Naive B cell (primary cell): Measurements from ENCODE around the gene HOXB1. TPM values are rescaled to one million over a fixed set of nuclear protein-coding genes. Genes with fewer than 3 reads are reported as not detected.

ENCODE experiments used
- ATAC-seq, 2 donors: fragments of 150-1000 bp; cut with Tn5 transposase; 2 replicates each; pipeline ENCODE4 v1.10.0; 2021; ENCODE audit warnings: low read depth in 2 of 2, mild to moderate bottlenecking in 2 of 2, moderate library complexity in 2 of 2
- DNase-seq: peaks from one replicate; pipeline ENCODE4 v3.0.0; 2022
- H3K27ac Mint-ChIP-seq, 6 donors: one replicate each; pipeline ENCODE4 v1.8.0; 2020 to 2022; ENCODE audit warnings: mild to moderate bottlenecking in 6 of 6, mixed read lengths in 6 of 6, moderate library complexity in 5 of 6, inconsistent platforms in 2 of 6
- H3K27me3 Mint-ChIP-seq, 3 donors: one replicate each; pipeline ENCODE4 v1.8.0; 2021 to 2022; ENCODE audit warnings: mixed read lengths in 3 of 3, mild to moderate bottlenecking in 1 of 3
- H3K36me3 Mint-ChIP-seq, 2 donors: one replicate each; pipeline ENCODE4 v1.8.0; 2020 to 2022; ENCODE audit warnings: mixed read lengths in 2 of 2, inconsistent platforms in 1 of 2, mild to moderate bottlenecking in 1 of 2
- H3K4me1 Mint-ChIP-seq, 3 donors: one replicate each; pipeline ENCODE4 v1.8.0; 2020 to 2022; ENCODE audit warnings: mixed read lengths in 3 of 3, inconsistent platforms in 1 of 3, mild to moderate bottlenecking in 1 of 3, moderate library complexity in 1 of 3
- H3K4me3 Mint-ChIP-seq, 8 donors: one replicate each; pipeline ENCODE4 v1.8.0; 2020 to 2022; ENCODE audit warnings: mild to moderate bottlenecking in 8 of 8, mixed read lengths in 8 of 8, moderate library complexity in 8 of 8, inconsistent platforms in 2 of 8
- H3K9me3 Mint-ChIP-seq, 7 donors: one replicate each; pipeline ENCODE4 v1.8.0; 2020 to 2022; ENCODE audit warnings: mixed read lengths in 7 of 7, mild to moderate bottlenecking in 5 of 7, inconsistent platforms in 2 of 7, moderate library complexity in 1 of 7
- polyA plus RNA-seq, 6 donors: library from polyadenylated mRNA; unstranded; fragments of 300-500 nt; fragmentation: Illumina TruSeq; gene quantifications; one replicate each; pipeline ENCODE4 v1.2.3, GENCODE V29; 2021; ENCODE audit warnings: low read depth in 6 of 6

Gene HOXB1
- polyA plus RNA-seq, 6 donors from 2014 or later, result not detected

DNA sequence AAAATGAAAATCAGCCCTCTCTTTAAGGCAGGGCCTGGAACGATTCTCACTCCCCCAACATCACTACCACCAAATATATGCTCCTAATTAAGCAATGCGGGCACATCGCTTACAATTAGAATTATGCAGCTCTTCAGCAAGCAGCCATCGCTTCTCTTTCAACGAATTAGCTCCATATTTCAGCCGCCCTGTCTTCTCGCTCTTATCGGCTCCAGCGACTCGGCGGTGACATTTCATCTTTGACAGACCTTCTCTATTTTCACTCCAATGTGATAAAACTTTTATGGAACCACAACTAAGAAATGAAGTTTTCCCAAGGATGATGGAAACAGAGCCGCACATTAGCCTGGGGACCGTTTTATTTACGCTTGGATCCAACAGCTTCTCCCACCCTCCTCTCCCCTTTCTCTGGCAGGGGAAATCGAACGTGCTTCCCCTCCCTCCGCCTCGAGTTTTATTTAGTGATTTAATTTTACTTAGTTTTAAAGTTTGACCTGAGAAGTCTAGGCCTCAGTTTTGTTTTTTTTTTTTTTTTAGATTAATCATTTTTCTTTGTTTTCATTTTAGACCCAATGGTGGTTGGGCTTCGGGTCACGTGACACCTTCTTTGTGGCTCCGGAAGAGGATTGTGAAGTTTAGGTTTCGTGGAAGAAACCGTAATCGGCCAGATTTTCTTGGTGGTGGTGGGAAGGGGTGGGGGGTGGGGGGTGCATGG, 17.2 kb upstream of the HOXB1 start:
- Mint-ChIP-seq H3K9me3 (no peaks in the 10 kb centered on the region), H3K27ac (peak overlapping the region in 2 of 6 donors; percentile 44 to 71), H3K27me3 (peaks cover 48 to 66% (median 55%) of the 10 kb centered on the region in 3 donors), H3K4me1 (peaks cover 14 to 38% (median 22%) of the 10 kb centered on the region in 3 donors), H3K4me3 (peak overlapping the region; percentile 11 to 87 (median 55)), H3K36me3 (peaks cover 0 to 7% of the 10 kb centered on the region in 2 donors)
- DNase-seq, result no peak
- no peak for ATAC-seq

DNA sequence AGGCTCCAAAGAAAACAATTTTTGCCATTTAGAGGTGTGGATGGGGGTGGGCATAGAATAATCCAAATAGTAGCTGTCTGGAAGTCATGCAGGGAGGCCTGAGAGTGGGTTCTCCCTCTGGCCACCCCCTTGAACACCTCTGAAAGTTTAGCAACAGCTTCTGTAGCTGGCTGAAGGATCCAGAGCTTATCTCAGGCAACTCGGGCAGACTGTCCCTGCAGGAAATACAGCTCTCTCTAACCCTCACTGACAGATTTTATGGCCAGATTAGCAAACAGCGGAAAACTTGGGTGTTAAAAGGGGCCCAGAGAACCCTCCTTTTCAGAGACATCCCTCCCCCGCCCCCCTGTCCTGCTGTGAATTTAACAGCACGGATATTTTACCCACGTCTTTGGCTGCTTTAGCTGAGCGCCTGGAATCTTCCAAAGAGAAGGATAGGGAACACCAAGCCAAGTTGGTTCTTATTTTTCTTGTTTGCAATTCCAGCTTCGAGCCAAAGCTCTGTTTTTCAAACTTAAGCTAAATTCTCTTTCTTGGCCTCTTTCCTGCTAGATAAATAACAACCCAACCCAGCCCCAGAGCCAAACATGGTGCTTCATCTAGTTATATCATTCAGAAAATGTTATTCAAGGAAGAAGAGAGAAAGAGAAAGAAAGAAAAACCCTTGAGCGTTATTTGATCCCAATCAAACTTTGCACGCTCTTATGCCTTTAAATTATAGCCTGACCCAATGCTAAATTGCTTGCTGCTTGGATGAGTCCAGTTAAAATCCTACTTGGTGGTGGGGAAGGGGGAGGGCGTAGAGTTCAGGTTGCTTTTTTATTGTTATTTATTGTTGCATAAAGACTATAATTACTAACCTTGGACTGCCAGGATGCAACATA, 16.4 kb upstream of the HOXB1 start:
- H3K4me1 Mint-ChIP-seq, result peaks cover 20 to 45% (median 30%) of the 10 kb centered on the region in 3 donors
- H3K36me3 Mint-ChIP-seq, result peaks cover 0 to 11% of the 10 kb centered on the region in 2 donors
- DNase-seq, result no peak
- no peak for ATAC-seq
- H3K27me3 Mint-ChIP-seq, result peaks cover 50 to 68% (median 59%) of the 10 kb centered on the region in 3 donors
- H3K27ac Mint-ChIP-seq, result no peak overlapping the region
- no peaks in the 10 kb centered on the region for H3K9me3 Mint-ChIP-seq
- peak overlapping the region in 6 of 8 donors; percentile 2 to 87 (median 46) for H3K4me3 Mint-ChIP-seq

DNA sequence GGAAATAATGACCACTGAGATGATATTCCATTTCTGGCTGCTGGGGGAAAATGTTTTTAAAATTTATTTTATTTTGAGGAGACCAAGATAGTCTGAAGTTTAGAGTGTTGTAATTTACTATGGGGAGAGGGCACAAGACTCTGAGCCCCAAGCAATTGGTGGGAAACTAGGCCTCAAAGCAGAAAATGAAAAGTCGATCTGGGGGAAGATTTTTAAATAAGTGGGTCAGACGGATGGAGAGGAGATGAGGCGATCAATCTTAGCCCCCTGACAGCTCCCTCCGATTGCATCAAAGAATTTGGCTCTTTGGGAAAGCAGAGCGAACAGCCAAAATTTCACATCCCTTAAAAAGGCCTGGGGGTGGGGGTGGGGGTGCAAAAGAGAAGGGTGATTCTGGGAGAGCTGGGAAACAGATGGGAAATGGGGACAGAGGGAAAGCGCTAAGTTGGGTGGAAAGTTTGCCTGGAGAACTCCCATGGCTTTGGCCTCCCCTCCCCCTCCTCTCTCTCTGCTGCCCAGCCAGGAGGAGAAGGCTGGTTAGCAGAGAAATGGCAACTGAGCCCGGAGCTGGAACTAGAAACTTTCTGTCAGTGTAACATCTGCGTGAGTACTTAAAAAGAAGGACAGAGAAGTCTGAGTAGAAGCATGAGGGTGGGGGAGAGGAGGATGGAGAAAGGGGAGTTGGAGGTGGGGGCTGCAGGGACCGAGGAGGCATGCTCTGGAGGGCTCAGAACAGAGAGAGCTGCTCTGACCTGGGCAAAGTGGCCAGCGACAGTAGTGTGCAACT, 15.5 kb upstream of the HOXB1 start:
- DNase-seq, result no peak
- no peak for ATAC-seq
- Mint-ChIP-seq H3K27me3 (peaks cover 58 to 67% (median 59%) of the 10 kb centered on the region in 3 donors), H3K4me1 (peaks cover 25 to 53% (median 39%) of the 10 kb centered on the region in 3 donors), H3K9me3 (no peaks in the 10 kb centered on the region), H3K4me3 (peak overlapping the region in 3 of 8 donors; percentile 9 to 29 (median 16)), H3K36me3 (peaks cover 0 to 17% of the 10 kb centered on the region in 2 donors), H3K27ac (peak overlapping the region in 1 of 6 donors; percentile 32)

- Mint-ChIP-seq H3K36me3 (peaks cover 0 to 17% of the 10 kb centered on the region in 2 donors), H3K4me3 (peak overlapping the region in 7 of 8 donors; percentile 32 to 97 (median 96)), H3K9me3 (no peaks in the 10 kb centered on the region), H3K27me3 (peaks cover 64 to 71% (median 64%) of the 10 kb centered on the region in 3 donors), H3K27ac (peak overlapping the region in 2 of 6 donors; percentile 15 to 66), H3K4me1 (peaks cover 29 to 59% (median 45%) of the 10 kb centered on the region in 3 donors)
- DNase-seq, result no peak
- no peak for ATAC-seq
Measured at GRCh38 chr17:48545539-48545938, 14.7 kb upstream of the HOXB1 start.

GRCh38 chr17:48545022-48545375, 14.2 kb upstream of the HOXB1 start, which contains the start of gene HOXB2:
TSS of gene HOXB2 (minus strand) at chr17:48545109. CDS start at chr17:48544911, 198 bp downstream.
- Mint-ChIP-seq H3K27ac (peak within 1 kb of the TSS in 4 of 6 donors; percentile 37 to 81 (median 68)), H3K4me1 (peaks cover 29 to 59% (median 45%) of the 10 kb centered on the region in 3 donors), H3K9me3 (no peaks in the 10 kb centered on the region), H3K36me3 (peaks cover 4 to 17% of the 10 kb centered on the region in 2 donors), H3K27me3 (peaks cover 64 to 71% (median 70%) of the 10 kb centered on the region in 3 donors), H3K4me3 (peak within 1 kb of the TSS; percentile 85 to 97 (median 96))
- ATAC-seq (no peak), DNase-seq (no peak)

DNA sequence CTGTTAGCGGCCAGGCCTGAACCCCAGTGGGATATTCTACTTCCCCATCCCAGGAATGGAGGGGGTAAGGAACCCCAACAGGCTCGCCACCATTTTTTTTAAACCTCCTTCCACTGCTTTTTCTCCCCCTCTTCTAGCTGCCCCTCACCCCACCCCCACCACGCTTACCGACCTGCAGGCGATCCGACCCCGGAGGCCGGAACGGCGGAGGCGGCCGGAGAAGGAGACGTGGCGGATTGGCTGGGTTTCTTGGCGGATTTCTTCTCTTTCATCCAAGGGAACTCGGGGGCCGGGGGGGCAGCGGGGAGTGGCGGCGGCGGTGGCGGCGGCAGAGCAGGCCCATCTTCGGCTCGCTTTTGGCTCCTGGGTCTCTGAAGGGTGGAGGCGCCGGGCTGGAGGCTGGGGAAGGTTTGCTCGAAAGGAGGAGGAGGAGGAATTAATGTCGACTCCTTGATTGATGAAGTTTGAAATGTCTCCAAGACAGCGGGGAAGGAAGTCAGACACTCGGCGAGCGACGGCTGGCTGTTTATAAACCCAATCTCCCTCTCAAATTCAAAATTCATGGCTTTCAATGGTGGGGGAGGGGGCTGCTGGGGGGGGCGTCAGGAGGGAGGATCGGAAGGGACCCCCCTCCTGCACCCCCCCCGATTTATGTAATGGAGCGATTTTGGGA, 13.7 kb upstream of the HOXB1 start:
- Mint-ChIP-seq H3K4me3 (peak overlapping the region; percentile 85 to 97 (median 96)), H3K9me3 (no peaks in the 10 kb centered on the region), H3K4me1 (peaks cover 29 to 59% (median 45%) of the 10 kb centered on the region in 3 donors), H3K27me3 (peaks cover 67 to 72% (median 70%) of the 10 kb centered on the region in 3 donors), H3K36me3 (peaks cover 4 to 17% of the 10 kb centered on the region in 2 donors), H3K27ac (peak overlapping the region in 2 of 6 donors; percentile 37 to 65)
- DNase-seq, result peak; percentile 11
- no peak for ATAC-seq

GRCh38 chr17:48543854-48544348, 13.1 kb upstream of the HOXB1 start:
- DNase-seq, result peak; percentile 9
- ATAC-seq, result peak; percentile 25 to 34
- Mint-ChIP-seq H3K36me3 (peaks cover 4 to 17% of the 10 kb centered on the region in 2 donors), H3K27me3 (peaks cover 65 to 72% (median 70%) of the 10 kb centered on the region in 3 donors), H3K4me3 (peak overlapping the region; percentile 85 to 97 (median 96)), H3K9me3 (no peaks in the 10 kb centered on the region), H3K27ac (peak overlapping the region in 3 of 6 donors; percentile 37 to 91 (median 71)), H3K4me1 (peaks cover 29 to 59% (median 45%) of the 10 kb centered on the region in 3 donors)

DNA sequence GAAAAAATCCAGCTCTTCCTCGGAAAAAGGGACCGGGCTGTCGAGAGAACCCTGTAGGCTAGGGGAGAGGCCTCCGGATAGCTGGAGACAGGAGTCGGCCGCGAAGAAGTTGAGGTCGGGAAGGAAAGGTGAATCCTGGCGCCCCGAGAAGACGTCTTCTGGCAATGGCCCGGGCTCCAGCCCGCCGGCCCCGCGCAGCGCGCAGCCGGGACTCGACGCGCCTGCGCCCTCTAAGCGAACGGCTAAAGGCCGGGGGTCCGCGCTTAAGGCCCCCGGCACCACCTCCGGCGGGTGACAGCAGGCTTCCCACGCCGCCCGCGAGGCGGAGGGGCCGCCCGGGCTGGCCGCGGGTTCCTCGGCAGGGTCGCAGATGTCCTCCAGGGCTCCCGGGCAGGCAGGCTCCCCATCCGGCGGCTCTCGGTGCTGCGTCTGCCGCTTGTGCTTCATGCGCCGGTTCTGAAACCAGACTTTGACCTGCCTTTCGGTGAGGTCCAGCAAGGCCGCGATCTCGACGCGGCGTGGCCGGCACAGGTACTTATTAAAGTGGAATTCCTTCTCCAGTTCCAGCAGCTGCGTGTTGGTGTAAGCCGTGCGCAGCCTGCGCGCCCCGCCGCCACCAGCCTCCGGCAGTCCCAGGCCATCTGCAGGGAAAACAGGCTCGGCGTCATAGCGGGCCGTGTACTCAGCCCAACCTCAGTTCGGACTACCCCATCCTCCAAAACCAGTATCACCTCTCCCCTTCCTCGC, 12.5 kb upstream of the HOXB1 start:
- H3K27ac Mint-ChIP-seq, result peak overlapping the region in 5 of 6 donors; percentile 32 to 93 (median 90)
- no peaks in the 10 kb centered on the region for H3K9me3 Mint-ChIP-seq
- peaks cover 4 to 17% of the 10 kb centered on the region in 2 donors for H3K36me3 Mint-ChIP-seq
- H3K4me3 Mint-ChIP-seq, result peak overlapping the region; percentile 85 to 99 (median 96)
- ATAC-seq, result peak; percentile 68
- peak; percentile 58 for DNase-seq
- H3K27me3 Mint-ChIP-seq, result peaks cover 61 to 72% (median 70%) of the 10 kb centered on the region in 3 donors
- peaks cover 29 to 55% (median 45%) of the 10 kb centered on the region in 3 donors for H3K4me1 Mint-ChIP-seq

- ATAC-seq (peak; percentile 2 to 12), DNase-seq (no peak)
- Mint-ChIP-seq H3K4me1 (peaks cover 29 to 50% (median 42%) of the 10 kb centered on the region in 3 donors), H3K4me3 (peak overlapping the region; percentile 85 to 99 (median 96)), H3K9me3 (no peaks in the 10 kb centered on the region), H3K36me3 (peaks cover 4 to 17% of the 10 kb centered on the region in 2 donors), H3K27ac (peak overlapping the region in 5 of 6 donors; percentile 19 to 93 (median 90)), H3K27me3 (peaks cover 56 to 72% (median 71%) of the 10 kb centered on the region in 3 donors)
Measured at GRCh38 chr17:48542698-48543106, 11.9 kb upstream of the HOXB1 start.

GRCh38 chr17:48542114-48542656, 11.4 kb upstream of the HOXB1 start:
- Mint-ChIP-seq H3K27ac (peak overlapping the region in 5 of 6 donors; percentile 79 to 99 (median 93)), H3K9me3 (no peaks in the 10 kb centered on the region), H3K27me3 (peaks cover 56 to 77% (median 71%) of the 10 kb centered on the region in 3 donors), H3K36me3 (peaks cover 4 to 17% of the 10 kb centered on the region in 2 donors), H3K4me1 (peaks cover 29 to 46% (median 40%) of the 10 kb centered on the region in 3 donors), H3K4me3 (peak overlapping the region; percentile 85 to 99 (median 96))
- ATAC-seq, result peak in 1 of 2 donors; percentile 9
- DNase-seq, result peak; percentile 21

DNA sequence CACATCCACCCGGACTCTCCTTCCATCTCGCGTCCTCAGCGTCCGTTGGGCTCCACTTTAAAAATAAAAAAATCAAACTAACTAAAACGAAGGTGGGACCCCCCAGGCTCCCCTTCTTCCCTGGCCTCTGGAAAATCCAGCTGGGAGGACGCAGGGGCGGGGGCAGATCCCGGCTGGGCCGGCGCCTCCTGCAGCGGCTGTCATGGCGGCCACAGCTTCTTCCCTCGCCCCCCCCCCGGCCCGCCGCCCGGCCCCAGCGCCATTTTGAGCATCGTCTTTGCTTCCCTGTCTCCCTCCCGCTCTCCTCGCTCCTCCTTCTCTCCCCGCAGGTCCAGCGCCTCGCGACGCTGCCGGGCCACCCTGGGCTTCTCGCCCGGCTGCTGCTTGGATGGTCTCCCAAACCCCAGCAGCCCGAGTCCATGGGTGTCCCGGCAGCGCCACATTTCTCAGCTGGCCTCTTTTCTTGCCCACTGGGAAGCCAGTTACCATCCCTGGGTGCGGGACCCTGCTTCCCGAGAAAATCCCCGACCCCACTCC, 10.8 kb upstream of the HOXB1 start:
- H3K36me3 Mint-ChIP-seq, result peaks cover 4 to 17% of the 10 kb centered on the region in 2 donors
- H3K27ac Mint-ChIP-seq, result peak overlapping the region in 5 of 6 donors; percentile 79 to 99 (median 93)
- peak; percentile 29 for DNase-seq
- H3K9me3 Mint-ChIP-seq, result no peaks in the 10 kb centered on the region
- peaks cover 29 to 42% (median 40%) of the 10 kb centered on the region in 3 donors for H3K4me1 Mint-ChIP-seq
- H3K27me3 Mint-ChIP-seq, result peaks cover 55 to 81% (median 72%) of the 10 kb centered on the region in 3 donors
- peak; percentile 27 to 32 for ATAC-seq
- peak overlapping the region; percentile 85 to 99 (median 96) for H3K4me3 Mint-ChIP-seq
